HepG2 (cell line): ENCODE results near the gene CXorf65. TPM values are rescaled to one million over a fixed set of nuclear protein-coding genes. Genes with fewer than 3 reads are reported as not detected.

ENCODE experiments used
- ARID4A ChIP-seq: sonication (generic); formaldehyde crosslinking; IDR thresholded peaks from 2 replicates; pipeline ENCODE4 v1.5.0; 2020; ENCODE audit warnings: mild to moderate bottlenecking, missing genetic modification reagents, borderline replicate concordance
- ARID5B ChIP-seq: IDR thresholded peaks from 2 replicates; pipeline ENCODE4 v1.4.0; 2020; ENCODE audit warnings: mild to moderate bottlenecking, missing genetic modification reagents
- EP300 ChIP-seq, 3 experiments: sonication (generic) in 1 of 3; formaldehyde crosslinking in 1 of 3; IDR thresholded peaks; 2 replicates each; pipeline versions ENCODE4 v1.5.1 to v1.6.1; 2011 to 2020; ENCODE audit warnings: low read depth in 2 of 3, low read length in 2 of 3, borderline replicate concordance in 1 of 3, improper control_type of control experiment in 1 of 3, mild to moderate bottlenecking in 1 of 3, missing genetic modification reagents in 1 of 3, moderate library complexity in 1 of 3
- ETV6 ChIP-seq: sonication (generic); formaldehyde crosslinking; conservative IDR thresholded peaks from 2 replicates; pipeline ENCODE4 v1.4.0; 2020; ENCODE audit warnings: missing genetic modification reagents
- KDM5A ChIP-seq: fragments of 200-600 bp; sonication (generic); IDR thresholded peaks from 2 replicates; pipeline ENCODE4 v1.7.0; 2018; ENCODE audit warnings: antibody characterized with exemption, mild to moderate bottlenecking, low read length, borderline replicate concordance
- MLLT10 ChIP-seq: sonication (generic); formaldehyde crosslinking; IDR thresholded peaks from 2 replicates; pipeline ENCODE4 v1.4.0; 2020; ENCODE audit warnings: missing genetic modification reagents
- MYNN ChIP-seq: sonication (generic); formaldehyde crosslinking; IDR thresholded peaks from 2 replicates; pipeline ENCODE4 v1.4.0; 2020; ENCODE audit warnings: mild to moderate bottlenecking, low read depth, missing genetic modification reagents
- NFYC ChIP-seq: IDR thresholded peaks from 2 replicates; pipeline ENCODE4 v1.6.1; 2016; ENCODE audit warnings: missing genetic modification reagents, missing compliant biosample characterization
- TARDBP ChIP-seq: sonication (generic); formaldehyde crosslinking; IDR thresholded peaks from 2 replicates; pipeline ENCODE4 v1.8.0; 2022; ENCODE audit warnings: mild to moderate bottlenecking, missing genetic modification reagents
- ZNF3 ChIP-seq: IDR thresholded peaks from 2 replicates; pipeline ENCODE4 v1.7.0; 2017; ENCODE audit warnings: inconsistent platforms
- ZNF614 ChIP-seq: IDR thresholded peaks from 2 replicates; pipeline ENCODE4 v1.6.1; 2018; ENCODE audit warnings: missing biosample characterization, missing genetic modification reagents, inconsistent platforms, borderline replicate concordance
- ZNF784 ChIP-seq: sonication (generic); formaldehyde crosslinking; IDR thresholded peaks from 2 replicates; pipeline ENCODE4 v1.5.1; 2020; ENCODE audit warnings: missing genetic modification reagents, mild to moderate bottlenecking, borderline replicate concordance
- polyA plus RNA-seq, 8 experiments: library from polyadenylated mRNA; depleted of rRNA in 3 of 8; stranded (reverse) in 7 of 8; unstranded in 1 of 8; fragments of >200 nt; fragmentation: Illumina TruSeq in 4 of 8; extraction: Trizol in 4 of 8; gene quantifications; 2 replicates each; pipeline versions ENCODE4 v1.2.1 to v1.2.3, GENCODE V29; 2011 to 2016; ENCODE audit warnings: low read depth in 4 of 8, missing spikeins in 1 of 8, mixed read lengths in 1 of 8; ENCODE audit not compliant: insufficient read depth in 1 of 8
- total RNA-seq, 5 experiments: library from RNA; depleted of rRNA; stranded (reverse); fragments of >200 nt; fragmentation: Illumina TruSeq; extraction: Trizol; gene quantifications; 2 replicates each; pipeline ENCODE4 v1.2.3, GENCODE V29; 2016; ENCODE audit warnings: low read depth in 1 of 5
- TF ChIP-seq, protein P1 (sequence below): sonication (generic); formaldehyde crosslinking; IDR thresholded peaks from 2 replicates; pipeline ENCODE4 v1.5.0; 2020; ENCODE audit warnings: mild to moderate bottlenecking, missing genetic modification reagents
- TF ChIP-seq, protein P2 (sequence below): IDR thresholded peaks from 2 replicates; pipeline ENCODE4 v1.6.1; 2012; ENCODE audit warnings: inconsistent platforms

CXorf65 gene
- total and polyA plus RNA-seq, 2 of the 13 experiments (the other 11 are each of a cell fraction or from before 2014, with no cell fraction given) = not detected

GRCh38 chrX:71068044-71068918 lies 38.3 kb downstream of the CXorf65 start, which contains the start of gene SNX12 (continued):
- TF ChIP-seq MLLT10 (CRISPR knock-in tag) (no peak), EP300 (IDR thresholded peaks at IDR 0.05; ENCODE audit: low read depth in 2 of 2, low read length in 2 of 2) (peak in 1 of 2 experiments; percentile 49; a peak in 1 of 4 replicates), EP300 (CRISPR knock-in tag; IDR thresholded peaks at IDR 0.05; ENCODE audit: borderline replicate concordance) (no peak), ZNF784 (CRISPR knock-in tag) (0 out of 2 replicates have a peak, but pooled peaks have one; percentile 40), MYNN (CRISPR knock-in tag) (no peak), ZNF614 (no peak; the same call in 1 of the 2 replicates), NFYC (CRISPR knock-in tag) (peak; percentile 86), KDM5A (peak; percentile 86; the same call in 1 of the 2 replicates), ZNF3 (no peak), TARDBP (peak; percentile 30; the same call in 1 of the 2 replicates), ARID5B (CRISPR knock-in tag) (peak; percentile 29; the same call in 1 of the 2 replicates), ARID4A (CRISPR knock-in tag) (peak; percentile 75), ETV6 (no peak)
- TF ChIP-seq, protein P1, sequence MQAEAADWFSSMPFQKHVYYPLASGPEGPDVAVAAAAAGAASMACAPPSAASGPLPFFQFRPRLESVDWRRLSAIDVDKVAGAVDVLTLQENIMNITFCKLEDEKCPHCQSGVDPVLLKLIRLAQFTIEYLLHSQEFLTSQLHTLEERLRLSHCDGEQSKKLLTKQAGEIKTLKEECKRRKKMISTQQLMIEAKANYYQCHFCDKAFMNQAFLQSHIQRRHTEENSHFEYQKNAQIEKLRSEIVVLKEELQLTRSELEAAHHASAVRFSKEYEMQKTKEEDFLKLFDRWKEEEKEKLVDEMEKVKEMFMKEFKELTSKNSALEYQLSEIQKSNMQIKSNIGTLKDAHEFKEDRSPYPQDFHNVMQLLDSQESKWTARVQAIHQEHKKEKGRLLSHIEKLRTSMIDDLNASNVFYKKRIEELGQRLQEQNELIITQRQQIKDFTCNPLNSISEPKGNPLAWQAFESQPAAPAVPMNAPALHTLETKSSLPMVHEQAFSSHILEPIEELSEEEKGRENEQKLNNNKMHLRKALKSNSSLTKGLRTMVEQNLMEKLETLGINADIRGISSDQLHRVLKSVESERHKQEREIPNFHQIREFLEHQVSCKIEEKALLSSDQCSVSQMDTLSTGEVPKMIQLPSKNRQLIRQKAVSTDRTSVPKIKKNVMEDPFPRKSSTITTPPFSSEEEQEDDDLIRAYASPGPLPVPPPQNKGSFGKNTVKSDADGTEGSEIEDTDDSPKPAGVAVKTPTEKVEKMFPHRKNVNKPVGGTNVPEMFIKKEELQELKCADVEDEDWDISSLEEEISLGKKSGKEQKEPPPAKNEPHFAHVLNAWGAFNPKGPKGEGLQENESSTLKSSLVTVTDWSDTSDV = no peak
- TF ChIP-seq, protein P2, sequence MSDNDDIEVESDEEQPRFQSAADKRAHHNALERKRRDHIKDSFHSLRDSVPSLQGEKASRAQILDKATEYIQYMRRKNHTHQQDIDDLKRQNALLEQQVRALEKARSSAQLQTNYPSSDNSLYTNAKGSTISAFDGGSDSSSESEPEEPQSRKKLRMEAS = peak; percentile 66
